ENCODE measurements around the gene SPHK2. TPM values are rescaled to one million over a fixed set of nuclear protein-coding genes. Genes with fewer than 3 reads are reported as not detected.
"Not testable (repeated sequence)": the region's sequence is repeated elsewhere in the genome, so short reads cannot be mapped to it uniquely, and the experiment has no call there.

Gene SPHK2
- polyA plus RNA-seq, 3 donors from 2014 or later: 10.5 to 14.5 (median 14.1) TPM

GRCh38 chr19:48654299-48655059 is 35.2 kb downstream of the SPHK2 start:
- Mint-ChIP-seq H3K36me3 (no peaks in the 10 kb centered on the region), H3K27me3 (ENCODE audit: low read depth in 3 of 3) (peaks cover 0 to 6% (median 3%) of the 10 kb centered on the region in 3 donors), H3K9me3 (no peaks in the 10 kb centered on the region), H3K4me3 (no peak overlapping the region), H3K27ac (peak overlapping the region in 1 of 6 donors; percentile 19), H3K4me1 (peaks cover 0 to 3% of the 10 kb centered on the region in 2 donors)
- DNase-seq: no peak

- no peak for DNase-seq
- no peaks in the 10 kb centered on the region for H3K9me3 Mint-ChIP-seq
- H3K27me3 Mint-ChIP-seq (ENCODE audit: low read depth in 3 of 3): peaks cover 1 to 11% (median 3%) of the 10 kb centered on the region in 3 donors
- H3K36me3 Mint-ChIP-seq: no peaks in the 10 kb centered on the region
- no peak overlapping the region for H3K27ac Mint-ChIP-seq
- H3K4me3 Mint-ChIP-seq: no peak overlapping the region
- peaks cover 7 to 10% of the 10 kb centered on the region in 2 donors for H3K4me1 Mint-ChIP-seq
These were observed 37.7 kb downstream of the SPHK2 start for GRCh38 chr19:48656840-48657474.

- H3K27me3 Mint-ChIP-seq (ENCODE audit: low read depth in 3 of 3): peaks cover 0 to 11% (median 3%) of the 10 kb centered on the region in 3 donors
- not testable (repeated sequence) for H3K36me3 Mint-ChIP-seq, H3K9me3 Mint-ChIP-seq, DNase-seq, H3K4me1 Mint-ChIP-seq, H3K4me3 Mint-ChIP-seq, H3K27ac Mint-ChIP-seq
These were observed 38.5 kb downstream of the SPHK2 start for GRCh38 chr19:48657828-48658227.

GRCh38 chr19:48658483-48658882 is 39.2 kb downstream of the SPHK2 start:
- H3K27me3 Mint-ChIP-seq (ENCODE audit: low read depth in 3 of 3): peaks cover 0 to 9% (median 3%) of the 10 kb centered on the region in 3 donors
- H3K27ac Mint-ChIP-seq: peak overlapping the region in 3 of 6 donors; percentile 1 to 4 (median 4)
- H3K36me3 Mint-ChIP-seq: no peaks in the 10 kb centered on the region

GRCh38 chr19:48659768-48660167 is 40.5 kb downstream of the SPHK2 start:
- peak overlapping the region in 2 of 6 donors; percentile 6 to 22 for H3K27ac Mint-ChIP-seq

More at GRCh38 chr19:48658483-48658882, 39.2 kb downstream of the SPHK2 start:
- no peak overlapping the region for H3K4me3 Mint-ChIP-seq
- DNase-seq: no peak
- H3K9me3 Mint-ChIP-seq: no peaks in the 10 kb centered on the region
- peaks cover 10% of the 10 kb centered on the region in 2 donors for H3K4me1 Mint-ChIP-seq

GRCh38 chr19:48660852-48661710 is 41.8 kb downstream of the SPHK2 start:
- Mint-ChIP-seq H3K9me3 (no peaks in the 10 kb centered on the region), H3K4me3 (peak overlapping the region; percentile 79 to 91 (median 87)), H3K27me3 (ENCODE audit: low read depth in 3 of 3) (peaks cover 0 to 12% (median 3%) of the 10 kb centered on the region in 3 donors), H3K4me1 (peaks cover 10% of the 10 kb centered on the region in 2 donors), H3K36me3 (no peaks in the 10 kb centered on the region), H3K27ac (peak overlapping the region; percentile 78 to 99 (median 96))
- peak; percentile 87 to 89 (median 87) for DNase-seq

More at GRCh38 chr19:48659768-48660167, 40.5 kb downstream of the SPHK2 start:
- no peak for DNase-seq
- Mint-ChIP-seq H3K9me3 (no peaks in the 10 kb centered on the region), H3K4me1 (peaks cover 10% of the 10 kb centered on the region in 2 donors), H3K4me3 (no peak overlapping the region), H3K36me3 (no peaks in the 10 kb centered on the region), H3K27me3 (ENCODE audit: low read depth in 3 of 3) (peaks cover 0 to 11% (median 3%) of the 10 kb centered on the region in 3 donors)

GRCh38 chr19:48661711-48662090 is 42.4 kb downstream of the SPHK2 start:
- Mint-ChIP-seq H3K27me3 (ENCODE audit: low read depth in 3 of 3) (peaks cover 0 to 12% (median 3%) of the 10 kb centered on the region in 3 donors), H3K9me3 (no peaks in the 10 kb centered on the region), H3K4me1 (peaks cover 10% of the 10 kb centered on the region in 2 donors), H3K36me3 (no peaks in the 10 kb centered on the region), H3K4me3 (no peak overlapping the region), H3K27ac (no peak overlapping the region)
- DNase-seq: no peak

- no peak overlapping the region for H3K27ac Mint-ChIP-seq
- H3K36me3 Mint-ChIP-seq: no peaks in the 10 kb centered on the region
- peaks cover 3 to 8% (median 5%) of the 10 kb centered on the region in 3 donors for H3K27me3 Mint-ChIP-seq (ENCODE audit: low read depth in 3 of 3)
- H3K4me1 Mint-ChIP-seq: peaks cover 10 to 11% of the 10 kb centered on the region in 2 donors
- H3K9me3 Mint-ChIP-seq: no peaks in the 10 kb centered on the region
- no peak for DNase-seq
- no peak overlapping the region for H3K4me3 Mint-ChIP-seq
These were observed 44.4 kb downstream of the SPHK2 start for GRCh38 chr19:48663667-48664066.

GRCh38 chr19:48664476-48664875 is 45.2 kb downstream of the SPHK2 start:
- Mint-ChIP-seq H3K27me3 (ENCODE audit: low read depth in 3 of 3) (peaks cover 4 to 8% (median 8%) of the 10 kb centered on the region in 3 donors), H3K4me1 (peaks cover 14% of the 10 kb centered on the region in 2 donors), H3K36me3 (no peaks in the 10 kb centered on the region), H3K9me3 (no peaks in the 10 kb centered on the region), H3K4me3 (no peak overlapping the region), H3K27ac (no peak overlapping the region)
- DNase-seq: no peak

GRCh38 chr19:48665786-48666185 is 46.5 kb downstream of the SPHK2 start:
- DNase-seq: no peak
- H3K27me3 Mint-ChIP-seq (ENCODE audit: low read depth in 3 of 3): peaks cover 8 to 12% (median 9%) of the 10 kb centered on the region in 3 donors
- no peak overlapping the region for H3K27ac Mint-ChIP-seq
- no peak overlapping the region for H3K4me3 Mint-ChIP-seq
- peaks cover 11 to 16% of the 10 kb centered on the region in 2 donors for H3K4me1 Mint-ChIP-seq
- no peaks in the 10 kb centered on the region for H3K36me3 Mint-ChIP-seq
- H3K9me3 Mint-ChIP-seq: peaks cover 0 to 4% (median 0%) of the 10 kb centered on the region in 6 donors

GRCh38 chr19:48668332-48668731 is 49.0 kb downstream of the SPHK2 start:
- Mint-ChIP-seq H3K4me1 (peaks cover 4 to 9% of the 10 kb centered on the region in 2 donors), H3K27me3 (ENCODE audit: low read depth in 3 of 3) (peaks cover 5 to 16% (median 6%) of the 10 kb centered on the region in 3 donors), H3K9me3 (peaks cover 0 to 4% (median 0%) of the 10 kb centered on the region in 6 donors), H3K27ac (peak overlapping the region in 1 of 6 donors; percentile 71), H3K36me3 (no peaks in the 10 kb centered on the region), H3K4me3 (no peak overlapping the region)
- DNase-seq: no peak

GRCh38 chr19:48668761-48669160 is 49.5 kb downstream of the SPHK2 start:
- Mint-ChIP-seq H3K36me3 (no peaks in the 10 kb centered on the region), H3K27ac (peak overlapping the region in 4 of 6 donors; percentile 42 to 87 (median 74)), H3K9me3 (peaks cover 0 to 4% (median 0%) of the 10 kb centered on the region in 6 donors)

GRCh38 chr19:48669903-48670668 is 50.8 kb downstream of the SPHK2 start:
- no peak for DNase-seq
- Mint-ChIP-seq H3K36me3 (no peaks in the 10 kb centered on the region), H3K27me3 (ENCODE audit: low read depth in 3 of 3) (peaks cover 3 to 16% (median 6%) of the 10 kb centered on the region in 3 donors), H3K9me3 (peaks cover 0 to 4% (median 0%) of the 10 kb centered on the region in 6 donors), H3K27ac (peak overlapping the region in 4 of 6 donors; percentile 5 to 67 (median 54)), H3K4me1 (peaks cover 6 to 10% of the 10 kb centered on the region in 2 donors), H3K4me3 (peak overlapping the region in 1 of 5 donors; percentile 9)

More at GRCh38 chr19:48668761-48669160, 49.5 kb downstream of the SPHK2 start:
- no peak for DNase-seq
- H3K27me3 Mint-ChIP-seq (ENCODE audit: low read depth in 3 of 3): peaks cover 5 to 16% (median 6%) of the 10 kb centered on the region in 3 donors
- H3K4me3 Mint-ChIP-seq: no peak overlapping the region
- peaks cover 4 to 9% of the 10 kb centered on the region in 2 donors for H3K4me1 Mint-ChIP-seq

Data from immature natural killer cell (primary cell).